ENCODE results near the gene FAP. TPM values are rescaled to one million over a fixed set of nuclear protein-coding genes. Genes with fewer than 3 reads are reported as not detected.

Gene FAP
- total RNA-seq, 1 donor from 2014 or later, result not detected

- intact Hi-C loops (cut with micrococcal nuclease), result no loop called here
- ChIA-PET POLR2A (no interaction called here), CTCF (interaction anchor here (2.1 kb wide), 1 partner anchor 182 kb away, joined by 9 read pairs; no protein-coding TSS in a partner anchor)
- H3K27me3 Mint-ChIP-seq, result peaks cover 13% of the 10 kb centered on the region
- no peak for TF ChIP-seq CTCF (IDR thresholded peaks at IDR 0.05)
- H3K4me1 Mint-ChIP-seq, result peaks cover 3% of the 10 kb centered on the region
- H3K9me3 Mint-ChIP-seq, result no peaks in the 10 kb centered on the region
- no peak for DNase-seq
- H3K36me3 Mint-ChIP-seq (ENCODE audit: low read depth), result no peaks in the 10 kb centered on the region
- H3K27ac Mint-ChIP-seq, result no peak within 1 kb of the TSS
- no peak for ATAC-seq (ENCODE audit: low read depth)
- no peak within 1 kb of the TSS for H3K4me3 Mint-ChIP-seq
Measured at GRCh38 chr2:162152147-162152546, 91.1 kb downstream of the FAP start, which contains the start of gene GCG. Gene GCG, minus strand, starts transcription at chr2:162152247. Its CDS starts 3,069 bp downstream, at chr2:162149178.

GRCh38 chr2:162149940-162150339 is 93.3 kb downstream of the FAP start:
- DNase-seq, result no peak
- Mint-ChIP-seq H3K4me3 (no peak overlapping the region), H3K4me1 (peaks cover 3% of the 10 kb centered on the region), H3K27ac (no peak overlapping the region), H3K9me3 (no peaks in the 10 kb centered on the region), H3K36me3 (ENCODE audit: low read depth) (no peaks in the 10 kb centered on the region), H3K27me3 (peaks cover 24% of the 10 kb centered on the region)
- no peak for TF ChIP-seq CTCF (IDR thresholded peaks at IDR 0.05)
- ChIA-PET POLR2A (no interaction called here), CTCF (no interaction called here)
- intact Hi-C loops (cut with micrococcal nuclease), result no loop called here
- ATAC-seq (ENCODE audit: low read depth), result no peak

GRCh38 chr2:162149466-162149865 is 93.8 kb downstream of the FAP start:
- no peak overlapping the region for H3K27ac Mint-ChIP-seq
- ChIA-PET CTCF (no interaction called here), POLR2A (no interaction called here)
- DNase-seq (no peak), ATAC-seq (ENCODE audit: low read depth) (no peak)
- peaks cover 3% of the 10 kb centered on the region for H3K4me1 Mint-ChIP-seq
- H3K9me3 Mint-ChIP-seq, result no peaks in the 10 kb centered on the region
- intact Hi-C loops (cut with micrococcal nuclease), result no loop called here
- H3K27me3 Mint-ChIP-seq, result peaks cover 24% of the 10 kb centered on the region
- no peak for TF ChIP-seq CTCF (IDR thresholded peaks at IDR 0.05)
- no peak overlapping the region for H3K4me3 Mint-ChIP-seq
- no peaks in the 10 kb centered on the region for H3K36me3 Mint-ChIP-seq (ENCODE audit: low read depth)

GRCh38 chr2:162148956-162149355 is 94.3 kb downstream of the FAP start:
- no peak for TF ChIP-seq CTCF (IDR thresholded peaks at IDR 0.05)
- Mint-ChIP-seq H3K27ac (no peak overlapping the region), H3K36me3 (ENCODE audit: low read depth) (no peaks in the 10 kb centered on the region), H3K4me1 (peaks cover 2% of the 10 kb centered on the region), H3K9me3 (no peaks in the 10 kb centered on the region), H3K27me3 (peaks cover 25% of the 10 kb centered on the region), H3K4me3 (no peak overlapping the region)
- POLR2A ChIA-PET, result no interaction called here
- intact Hi-C loops (cut with micrococcal nuclease), result no loop called here
- ATAC-seq (ENCODE audit: low read depth) (no peak), DNase-seq (no peak)
- CTCF ChIA-PET, result interaction anchor here (1.0 to 1.7 kb wide), 2 partner anchors 23 to 186 kb away, joined by 3 read pairs; no protein-coding TSS in a partner anchor

GRCh38 chr2:162143969-162144368 is 99.3 kb downstream of the FAP start:
- no peak for TF ChIP-seq CTCF (IDR thresholded peaks at IDR 0.05)
- Mint-ChIP-seq H3K27ac (no peak overlapping the region), H3K4me3 (no peak overlapping the region), H3K4me1 (no peaks in the 10 kb centered on the region), H3K36me3 (ENCODE audit: low read depth) (no peaks in the 10 kb centered on the region), H3K27me3 (peaks cover 24% of the 10 kb centered on the region), H3K9me3 (no peaks in the 10 kb centered on the region)
- intact Hi-C loops (cut with micrococcal nuclease), result no loop called here
- CTCF ChIA-PET, result no interaction called here
- POLR2A ChIA-PET, result no interaction called here
- DNase-seq (no peak), ATAC-seq (ENCODE audit: low read depth) (no peak)

Data from activated B cell treated with CpG ODN at 0.5 μM for 24 hours (primary cell).